ENCODE data around the gene PDGFA. TPM values are rescaled to one million over a fixed set of nuclear protein-coding genes. Genes with fewer than 3 reads are reported as not detected.
A peak's percentile ranks its signal among the peaks of the same experiment; 100 is the strongest.

The PDGFA gene
- total RNA-seq, 1 donor from 2014 or later, result 10.6 TPM

DNA sequence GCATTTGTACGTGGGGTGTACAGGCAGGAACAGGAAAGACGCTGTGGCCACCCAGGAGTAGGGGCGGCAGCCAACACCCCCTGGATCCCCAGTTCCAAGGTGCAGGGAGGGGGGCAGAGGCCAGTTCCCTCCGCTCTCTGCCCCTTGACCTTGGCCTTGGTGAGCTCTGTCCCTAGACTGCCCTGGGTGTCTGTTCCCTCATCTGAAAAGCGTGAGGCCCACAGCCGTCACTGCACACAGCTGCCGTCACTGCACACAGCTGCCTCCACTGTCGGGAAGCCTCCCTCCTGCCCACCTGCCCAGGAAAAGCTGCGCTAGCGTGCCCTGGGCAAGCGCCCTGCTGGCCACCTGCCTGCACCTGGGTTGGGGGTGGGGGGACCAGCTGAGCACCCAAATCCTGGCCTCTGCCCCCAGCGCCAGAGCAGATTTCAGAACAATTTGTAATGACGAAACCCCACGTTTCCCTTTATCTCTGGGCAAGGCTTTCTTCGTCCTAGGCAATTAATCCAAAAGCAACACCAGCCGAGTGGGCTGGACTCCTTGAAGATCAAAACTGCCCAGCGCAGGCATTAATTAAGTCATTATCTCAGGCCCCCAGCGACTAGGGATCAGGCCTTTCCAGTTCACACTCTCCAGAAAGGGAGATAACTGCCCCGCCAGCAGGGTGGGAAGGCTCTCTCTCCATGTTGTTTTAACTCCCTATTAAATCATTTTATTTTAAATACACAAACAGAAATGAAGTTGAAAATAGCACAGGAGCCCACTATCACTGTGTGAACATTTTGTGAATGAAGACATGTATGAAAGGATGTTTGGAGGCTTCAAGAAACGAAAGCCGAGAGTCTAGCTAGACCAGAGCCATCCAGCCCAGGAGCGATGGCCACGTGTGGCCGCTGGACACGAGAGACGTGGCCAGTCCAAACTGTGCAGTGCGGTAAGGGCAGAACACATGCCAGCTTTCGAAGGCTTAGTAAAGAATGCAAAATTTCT is 4.0 kb upstream of the PDGFA start:
- Mint-ChIP-seq H3K27me3 (ENCODE audit: low read depth) (peaks cover 26% of the 10 kb centered on the region), H3K36me3 (ENCODE audit: low read depth) (no peaks in the 10 kb centered on the region), H3K4me1 (ENCODE audit: low read depth) (peaks cover 3% of the 10 kb centered on the region), H3K27ac (no peak overlapping the region), H3K9me3 (no peaks in the 10 kb centered on the region), H3K4me3 (ENCODE audit: low read depth) (no peak overlapping the region)
- DNase-seq (ENCODE audit: low spot score), result no peak
- intact Hi-C loops (cut with micrococcal nuclease), result loop anchor here (5.0 kb wide), 1 partner anchor 59 kb away; no protein-coding TSS in a partner anchor

DNA sequence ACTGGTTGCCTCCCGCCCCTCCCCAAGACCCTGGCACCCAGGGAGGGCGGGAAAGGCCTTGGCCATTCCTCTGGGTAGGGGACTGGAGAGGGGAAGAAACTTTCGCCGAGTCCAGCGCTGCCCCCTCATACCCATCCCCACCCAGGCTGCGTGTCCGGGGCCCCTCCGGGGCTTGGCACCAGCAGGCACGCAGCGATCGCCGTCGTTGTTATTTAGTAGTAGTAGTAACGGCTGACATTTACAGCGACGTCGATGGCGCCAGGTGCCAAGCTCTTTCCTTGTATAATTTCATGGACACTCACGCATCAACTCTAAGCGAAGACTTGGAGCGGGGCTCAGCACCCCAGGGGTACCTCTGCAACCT is 3.3 kb upstream of the PDGFA start:
- Mint-ChIP-seq H3K4me1 (ENCODE audit: low read depth) (peaks cover 5% of the 10 kb centered on the region), H3K4me3 (ENCODE audit: low read depth) (no peak overlapping the region), H3K27ac (no peak overlapping the region), H3K27me3 (ENCODE audit: low read depth) (peaks cover 29% of the 10 kb centered on the region), H3K9me3 (no peaks in the 10 kb centered on the region), H3K36me3 (ENCODE audit: low read depth) (no peaks in the 10 kb centered on the region)
- DNase-seq (ENCODE audit: low spot score), result no peak
- intact Hi-C loops (cut with micrococcal nuclease), result loop anchor here (5.0 kb wide), 1 partner anchor 59 kb away; no protein-coding TSS in a partner anchor

DNA sequence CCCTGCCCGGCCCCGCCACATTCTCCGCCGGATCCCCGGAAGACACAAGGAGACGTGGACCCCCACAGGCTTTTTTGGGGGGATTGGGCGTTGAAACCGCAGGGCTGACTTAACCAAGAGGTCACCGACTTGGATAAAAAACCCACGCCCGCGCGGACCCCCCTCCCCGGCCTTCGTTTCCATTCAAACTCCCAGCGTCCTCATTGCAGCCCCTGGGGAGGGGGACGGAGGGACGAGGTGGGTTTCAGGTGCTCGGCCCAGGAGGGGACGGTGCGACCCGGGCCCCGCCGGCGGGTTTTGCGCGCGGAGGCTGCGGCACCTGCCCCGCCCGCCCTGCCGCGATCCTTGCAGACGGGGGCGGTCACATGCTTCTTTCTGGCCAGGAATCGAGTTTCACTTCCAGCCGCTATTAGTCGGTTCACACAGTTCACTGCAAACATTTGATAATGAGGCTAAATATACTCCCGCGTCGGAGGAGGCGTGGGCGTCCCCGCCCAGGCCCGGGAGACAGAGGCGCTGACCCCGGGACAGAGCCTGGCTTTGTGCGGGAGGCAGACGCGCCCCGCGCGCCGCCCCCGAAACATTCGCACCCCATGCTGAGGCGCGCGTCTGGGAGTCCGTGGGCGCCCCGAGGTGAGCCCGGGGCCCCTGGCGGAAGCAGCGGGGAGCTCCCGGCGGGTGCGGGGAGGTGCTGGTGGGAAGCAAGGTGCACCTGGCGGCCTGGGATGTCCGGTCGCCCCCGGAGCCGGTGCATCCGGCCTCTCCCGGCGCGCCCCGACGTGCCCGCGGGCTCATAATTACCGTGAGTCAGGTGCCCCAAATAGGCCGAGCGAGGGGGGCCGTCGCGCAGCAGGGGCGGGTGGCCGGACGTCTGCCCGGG is 2.7 kb upstream of the PDGFA start:
- Mint-ChIP-seq H3K4me3 (ENCODE audit: low read depth) (no peak overlapping the region), H3K27me3 (ENCODE audit: low read depth) (peaks cover 34% of the 10 kb centered on the region)
- DNase-seq (ENCODE audit: low spot score), result peak; percentile 21

DNA sequence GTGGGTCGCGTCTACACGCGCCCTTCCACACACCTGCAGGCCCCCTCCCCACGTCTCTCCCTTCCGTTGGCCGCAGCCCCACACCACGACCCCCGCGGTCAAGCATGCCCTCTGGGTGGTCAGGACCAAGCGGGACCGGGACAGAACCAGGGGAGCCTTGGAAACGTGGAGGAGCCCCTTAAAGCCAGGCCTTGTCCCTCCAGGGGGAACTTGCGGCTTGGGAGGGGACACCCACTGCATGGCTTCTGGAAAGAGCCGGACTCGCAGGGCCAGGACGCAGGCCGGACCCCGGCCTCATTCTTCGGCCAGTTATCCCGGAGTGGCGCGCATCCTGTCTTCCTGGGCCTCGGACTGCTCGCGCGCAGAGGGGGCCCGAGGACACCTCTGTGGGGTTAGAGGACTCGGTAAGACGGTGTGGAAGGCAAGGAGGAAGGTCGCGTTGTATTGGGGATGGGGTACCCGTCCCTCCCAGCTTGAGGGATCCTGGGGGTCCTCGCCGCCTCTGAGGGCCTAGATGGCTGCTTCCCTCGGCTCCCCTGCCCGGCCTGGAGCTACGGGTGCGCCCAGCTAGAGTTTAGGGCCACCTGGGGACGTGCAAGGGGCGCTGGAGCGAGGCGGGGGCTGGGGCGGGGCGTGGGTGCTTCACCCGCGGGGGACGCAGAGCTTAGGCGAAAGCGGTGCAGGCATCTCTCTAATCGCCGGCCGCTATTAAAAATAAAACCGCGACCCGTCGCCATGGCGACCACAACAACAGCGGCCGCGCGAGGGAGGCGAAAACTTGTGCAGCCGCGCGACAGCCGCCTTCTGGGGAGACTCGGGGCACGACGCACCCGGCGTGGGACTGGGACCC is 1.8 kb upstream of the PDGFA start:
- no peak for DNase-seq (ENCODE audit: low spot score)
- Mint-ChIP-seq H3K9me3 (no peaks in the 10 kb centered on the region), H3K4me1 (ENCODE audit: low read depth) (peaks cover 8% of the 10 kb centered on the region), H3K27ac (no peak overlapping the region), H3K4me3 (ENCODE audit: low read depth) (peak overlapping the region; percentile 2), H3K36me3 (ENCODE audit: low read depth) (no peaks in the 10 kb centered on the region), H3K27me3 (ENCODE audit: low read depth) (peaks cover 34% of the 10 kb centered on the region)
- intact Hi-C loops (cut with micrococcal nuclease), result loop anchor here (5.0 kb wide), 1 partner anchor 61 kb away; no protein-coding TSS in a partner anchor

More for the DNA sequence above, 2.7 kb upstream of the PDGFA start:
- intact Hi-C loops (cut with micrococcal nuclease), result loop anchor here (5.0 kb wide), 1 partner anchor 60 kb away; no protein-coding TSS in a partner anchor
- H3K4me1 Mint-ChIP-seq (ENCODE audit: low read depth), result peaks cover 8% of the 10 kb centered on the region
- H3K36me3 Mint-ChIP-seq (ENCODE audit: low read depth), result no peaks in the 10 kb centered on the region
- no peak overlapping the region for H3K27ac Mint-ChIP-seq
- no peaks in the 10 kb centered on the region for H3K9me3 Mint-ChIP-seq

DNA sequence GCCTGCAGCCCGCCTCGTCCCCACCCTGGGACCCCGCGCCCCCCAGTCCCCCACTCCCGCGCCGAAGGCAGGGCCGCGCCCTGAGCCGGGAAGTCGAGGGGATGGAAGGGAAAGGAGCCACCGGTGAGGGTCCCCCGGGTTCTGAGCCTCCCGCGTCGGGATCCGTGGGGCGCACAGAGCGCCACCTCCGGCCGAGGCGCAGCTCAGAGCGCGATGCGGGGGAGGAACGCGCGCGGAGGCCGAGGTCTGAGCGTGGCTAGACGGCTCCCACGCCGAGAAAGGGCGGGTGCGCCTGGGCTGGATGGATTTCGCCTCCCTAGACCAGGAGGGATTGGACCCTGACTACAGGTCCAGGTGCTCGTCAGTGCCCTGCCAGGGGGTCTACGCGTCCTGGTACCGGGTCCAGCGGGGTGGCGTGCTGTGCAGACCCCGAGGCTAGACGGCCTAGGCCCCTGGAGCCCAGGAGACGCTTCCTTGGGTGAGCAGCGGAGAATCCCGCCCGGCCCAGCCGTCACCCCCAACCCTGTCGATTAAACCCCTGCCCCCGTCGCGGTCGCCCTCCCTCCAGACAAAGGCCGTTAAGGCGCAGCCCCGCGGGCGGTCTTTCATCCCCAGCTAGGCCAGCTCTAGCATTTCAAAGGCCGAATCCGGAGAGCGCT is 986 bp upstream of the PDGFA start:
- H3K9me3 Mint-ChIP-seq, result no peaks in the 10 kb centered on the region

DNA sequence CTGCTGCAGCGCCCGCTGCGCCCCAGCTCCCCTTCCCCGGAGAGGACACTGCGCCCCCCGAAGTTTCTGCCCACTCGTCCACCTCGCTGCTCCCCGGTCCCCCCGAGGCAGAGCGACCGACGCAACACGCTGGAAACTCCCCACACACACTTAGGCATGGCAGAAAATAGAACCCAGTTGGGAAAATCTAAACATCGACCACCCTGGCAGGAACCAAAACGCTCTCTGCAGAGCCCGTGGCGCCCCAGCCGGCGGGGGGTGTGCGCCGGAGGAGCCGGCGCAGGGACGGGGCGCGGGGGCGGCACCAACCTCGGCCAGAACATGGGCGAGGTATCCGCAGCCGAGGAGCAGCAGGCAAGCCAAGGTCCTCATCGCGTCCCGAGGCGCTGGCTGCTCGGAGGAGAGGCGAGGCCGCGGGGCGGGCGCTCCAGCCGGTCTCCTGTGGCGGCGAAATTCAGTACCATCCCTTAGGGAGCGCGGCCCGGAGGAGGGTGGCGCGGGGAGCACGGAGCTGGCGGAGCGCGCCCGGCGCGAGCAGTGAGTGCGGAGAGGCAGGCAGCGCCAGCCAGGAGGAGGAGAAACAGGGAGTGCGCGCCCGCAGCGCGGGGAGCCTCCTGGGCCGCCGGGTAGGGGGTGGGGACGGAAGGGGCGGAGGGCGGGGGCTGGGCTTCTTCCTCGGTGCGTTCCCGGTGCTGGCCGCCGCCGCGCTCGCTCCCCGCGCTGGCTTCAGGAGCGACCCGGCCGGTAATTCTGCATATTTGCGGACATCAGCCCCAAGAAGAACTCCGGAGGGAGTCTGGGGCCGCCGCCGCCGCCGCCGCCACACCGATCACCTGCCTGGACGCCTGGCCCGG is 789 bp downstream of the PDGFA start:
- Mint-ChIP-seq H3K27ac (peak overlapping the region; percentile 33), H3K4me3 (ENCODE audit: low read depth) (peak overlapping the region; percentile 85), H3K4me1 (ENCODE audit: low read depth) (peaks cover 10% of the 10 kb centered on the region), H3K36me3 (ENCODE audit: low read depth) (no peaks in the 10 kb centered on the region), H3K9me3 (no peaks in the 10 kb centered on the region), H3K27me3 (ENCODE audit: low read depth) (peaks cover 41% of the 10 kb centered on the region)
- intact Hi-C loops (cut with micrococcal nuclease), result loop anchor here (2.0 to 10.0 kb wide), 4 partner anchors 82 to 713 kb away; partner anchors contain the start of genes DNAAF5, PRKAR1B and UNCX
- peak; percentile 31 for DNase-seq (ENCODE audit: low spot score)

More for the DNA sequence above, 986 bp upstream of the PDGFA start:
- Mint-ChIP-seq H3K36me3 (ENCODE audit: low read depth) (no peaks in the 10 kb centered on the region), H3K27me3 (ENCODE audit: low read depth) (peaks cover 41% of the 10 kb centered on the region), H3K4me3 (ENCODE audit: low read depth) (no peak overlapping the region), H3K4me1 (ENCODE audit: low read depth) (peaks cover 10% of the 10 kb centered on the region), H3K27ac (no peak overlapping the region)
- intact Hi-C loops (cut with micrococcal nuclease), result loop anchor here (5.0 kb wide), 1 partner anchor 62 kb away; no protein-coding TSS in a partner anchor
- no peak for DNase-seq (ENCODE audit: low spot score)

DNA sequence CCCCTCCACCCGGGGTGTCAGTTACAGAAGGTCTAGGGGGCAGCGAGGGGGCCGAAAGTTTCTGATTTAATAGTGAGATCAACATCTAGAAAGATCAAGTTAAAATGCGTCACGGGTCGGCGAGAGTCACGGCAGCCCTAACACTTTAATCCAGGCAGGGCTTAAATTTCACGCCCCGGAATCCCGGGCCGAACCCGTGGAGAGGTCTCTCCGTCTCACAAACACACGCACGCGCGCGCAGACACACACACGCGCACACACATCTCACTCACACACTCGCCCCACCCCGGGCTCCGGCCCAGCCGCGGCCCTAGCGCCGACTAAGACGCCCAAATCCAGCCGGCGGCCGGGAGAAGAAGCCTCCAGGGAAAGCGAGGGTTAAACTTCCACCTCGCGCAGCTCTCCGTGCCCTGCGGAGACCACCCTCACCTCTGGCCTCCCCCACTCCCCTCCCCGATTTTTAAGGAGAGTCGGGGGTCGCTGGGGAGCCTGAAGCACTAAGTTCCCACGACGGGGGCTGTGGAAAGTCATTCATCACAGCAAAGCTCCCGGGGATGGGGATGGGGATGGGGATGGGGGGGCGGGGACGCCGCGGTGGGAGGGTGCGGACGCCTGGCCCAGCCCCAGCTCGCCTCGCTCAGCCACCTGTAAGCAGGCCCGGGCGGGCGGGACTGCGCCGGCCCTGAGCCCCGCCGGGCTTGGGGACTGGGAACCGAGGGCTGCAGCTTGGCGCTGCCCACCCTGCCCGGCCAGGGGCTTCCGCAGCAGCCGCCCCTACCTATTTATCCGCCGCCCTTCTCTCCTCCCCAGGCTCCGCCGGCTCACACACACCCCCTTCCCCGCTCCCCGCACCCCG is 1.6 kb downstream of the PDGFA start:
- no peak overlapping the region for H3K27ac Mint-ChIP-seq
- H3K4me3 Mint-ChIP-seq (ENCODE audit: low read depth), result peak overlapping the region; percentile 85

DNA sequence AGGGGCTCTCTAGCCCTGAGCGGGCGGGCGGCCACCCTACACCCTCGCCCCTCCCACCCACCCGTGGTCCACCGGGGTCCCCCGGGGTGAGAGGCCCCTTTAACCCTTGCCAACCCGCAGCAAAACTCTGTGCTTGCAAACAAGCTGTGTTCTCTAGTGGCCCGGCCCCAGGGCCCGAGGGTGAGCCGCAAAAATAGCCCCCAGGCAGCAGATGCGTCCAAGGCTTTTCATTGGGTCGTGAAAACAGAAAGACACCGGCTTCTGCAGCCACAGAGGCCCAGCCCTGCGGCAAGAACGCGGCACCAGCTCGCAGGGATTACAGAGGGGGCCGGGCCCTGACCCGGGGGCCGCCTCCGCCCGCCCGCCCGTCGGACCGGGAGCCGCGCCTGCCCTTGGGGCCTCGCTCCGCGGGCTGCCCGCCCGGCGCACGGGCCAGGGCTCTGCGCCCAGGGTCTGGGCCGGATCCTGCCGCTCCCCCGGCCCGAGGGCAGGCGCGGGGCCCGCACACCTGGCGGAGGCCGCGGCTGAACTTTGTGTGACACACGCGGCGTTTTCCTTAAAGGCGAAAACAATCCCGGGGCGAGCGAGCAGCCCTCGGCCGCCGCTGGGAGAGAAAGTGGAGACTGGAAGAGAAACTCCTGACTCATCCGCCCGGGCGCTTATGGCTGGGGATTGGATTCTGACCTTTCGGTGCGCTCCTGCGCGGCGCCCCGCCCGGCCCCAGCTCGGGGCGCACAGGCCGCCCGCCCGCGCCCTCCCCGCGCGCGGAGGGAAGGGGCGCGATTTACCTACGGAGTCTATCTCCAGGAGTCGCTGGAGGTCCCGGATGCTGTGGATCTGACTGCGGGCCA is 2.8 kb downstream of the PDGFA start:
- Mint-ChIP-seq H3K4me1 (ENCODE audit: low read depth) (peaks cover 9% of the 10 kb centered on the region), H3K27me3 (ENCODE audit: low read depth) (peaks cover 35% of the 10 kb centered on the region), H3K27ac (no peak overlapping the region), H3K9me3 (no peaks in the 10 kb centered on the region), H3K4me3 (ENCODE audit: low read depth) (no peak overlapping the region), H3K36me3 (ENCODE audit: low read depth) (no peaks in the 10 kb centered on the region)
- DNase-seq (ENCODE audit: low spot score), result no peak
- intact Hi-C loops (cut with micrococcal nuclease), result loop anchor here (5.0 to 10.0 kb wide), 2 partner anchors 152 to 715 kb away; partner anchors contain the start of gene UNCX

More for the DNA sequence above, 1.6 kb downstream of the PDGFA start:
- Mint-ChIP-seq H3K4me1 (ENCODE audit: low read depth) (peaks cover 10% of the 10 kb centered on the region), H3K9me3 (no peaks in the 10 kb centered on the region), H3K36me3 (ENCODE audit: low read depth) (no peaks in the 10 kb centered on the region), H3K27me3 (ENCODE audit: low read depth) (peaks cover 35% of the 10 kb centered on the region)
- DNase-seq (ENCODE audit: low spot score), result no peak
- intact Hi-C loops (cut with micrococcal nuclease), result loop anchor here (2.0 to 10.0 kb wide), 4 partner anchors 83 to 714 kb away; partner anchors contain the start of genes DNAAF5, PRKAR1B and UNCX

DNA sequence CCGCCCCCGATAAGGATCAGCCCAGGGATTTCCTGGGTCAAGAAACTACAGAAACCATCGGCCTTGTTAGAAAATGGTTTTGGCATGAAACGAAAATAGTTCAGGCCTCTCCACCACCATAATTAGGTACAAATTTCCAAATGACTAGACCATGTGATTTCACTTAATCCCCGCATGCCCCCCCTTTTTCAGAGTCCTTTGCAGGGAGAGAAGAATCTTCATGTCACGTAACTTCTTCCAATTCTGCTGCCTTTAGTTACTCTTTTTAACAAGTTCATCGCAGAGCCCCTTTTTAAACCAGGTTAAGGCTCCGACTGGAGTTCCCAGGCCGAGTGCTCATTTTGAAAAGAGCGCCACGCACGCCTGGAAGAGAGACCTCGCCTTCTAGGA is 3.4 kb downstream of the PDGFA start:
- Mint-ChIP-seq H3K9me3 (no peaks in the 10 kb centered on the region), H3K4me1 (ENCODE audit: low read depth) (peaks cover 8% of the 10 kb centered on the region), H3K27me3 (ENCODE audit: low read depth) (peaks cover 32% of the 10 kb centered on the region), H3K27ac (no peak overlapping the region), H3K36me3 (ENCODE audit: low read depth) (no peaks in the 10 kb centered on the region), H3K4me3 (ENCODE audit: low read depth) (no peak overlapping the region)
- intact Hi-C loops (cut with micrococcal nuclease), result loop anchor here (5.0 to 10.0 kb wide), 2 partner anchors 151 to 716 kb away; partner anchors contain the start of gene UNCX
- no peak for DNase-seq (ENCODE audit: low spot score)

Data from activated T-helper 2 cell treated with anti-CD3 and anti-CD28 coated beads, Interferon-gamma antibody, Interleukin-2, Interleukin-4, amounts not matched to agents 10 μg/mL and 5 μg/mL and 100 μg/mL, durations not matched to agents 14 hours and 24 hours and 36 hours (primary cell).